HG03558 (cell line): ENCODE data around the gene RPN2.

ENCODE experiments used
- ATAC-seq: cut with Tn5 transposase; IDR thresholded peaks from one replicate; pipeline ENCODE4 v1.9.1; 2021; ENCODE audit warnings: moderate number of reproducible peaks; ENCODE audit not compliant: unreplicated experiment; ENCODE audit errors: extremely low read depth

The RPN2 gene

GRCh38 chr20:37261714-37262113 lies 82.6 kb downstream of the RPN2 start, which contains the start of gene GHRH:
GHRH (minus strand) TSS chr20:37261814; CDS start chr20:37256889, 4,925 bp downstream.
- ATAC-seq = no peak

- no peak for ATAC-seq
Measured at GRCh38 chr20:37262505-37262904, 83.4 kb downstream of the RPN2 start.

GRCh38 chr20:37263686-37264085 lies 84.6 kb downstream of the RPN2 start:
- no peak for ATAC-seq

- ATAC-seq = no peak
Measured at GRCh38 chr20:37265152-37265551, 86.0 kb downstream of the RPN2 start.

- ATAC-seq = no peak
Measured at GRCh38 chr20:37266940-37267666, 88.0 kb downstream of the RPN2 start.

- ATAC-seq = no peak
Measured at GRCh38 chr20:37267667-37268313, 88.7 kb downstream of the RPN2 start.

- no peak for ATAC-seq
Measured at GRCh38 chr20:37270576-37271420, 91.7 kb downstream of the RPN2 start.

- ATAC-seq = no peak
Measured at GRCh38 chr20:37271421-37271768, 92.3 kb downstream of the RPN2 start.

GRCh38 chr20:37273988-37274387 lies 94.9 kb downstream of the RPN2 start:
- ATAC-seq = no peak

- ATAC-seq = no peak
Measured at GRCh38 chr20:37274851-37275524, 95.9 kb downstream of the RPN2 start.

GRCh38 chr20:37276494-37277252 lies 97.5 kb downstream of the RPN2 start:
- ATAC-seq = no peak

- ATAC-seq = no peak
Measured at GRCh38 chr20:37277253-37277593, 98.1 kb downstream of the RPN2 start.

- no peak for ATAC-seq
Measured at GRCh38 chr20:37278966-37279590, 99.9 kb downstream of the RPN2 start.

GRCh38 chr20:37279820-37280219 lies 100.7 kb downstream of the RPN2 start:
- ATAC-seq = no peak

- ATAC-seq = no peak
Measured at GRCh38 chr20:37280403-37280802, 101.3 kb downstream of the RPN2 start.

- no peak for ATAC-seq
Measured at GRCh38 chr20:37282556-37282955, 103.4 kb downstream of the RPN2 start.

- no peak for ATAC-seq
Measured at GRCh38 chr20:37283530-37284195, 104.5 kb downstream of the RPN2 start.

GRCh38 chr20:37284691-37285161 lies 105.6 kb downstream of the RPN2 start:
- ATAC-seq = no peak
